GM12878 (cell line): ENCODE data around the gene SEC22C.

ENCODE experiments used
- CTCF ChIP-seq, 3 experiments: IDR thresholded peaks in 2 of 3; conservative IDR thresholded peaks in 1 of 3; 2 replicates each; pipeline ENCODE4 v1.5.1; 2011; ENCODE audit warnings: low read depth in 3 of 3, low read length in 3 of 3, mild to moderate bottlenecking in 3 of 3, control low read depth in 2 of 3, moderate library complexity in 2 of 3, inconsistent platforms in 1 of 3, mixed read lengths in 1 of 3; ENCODE audit not compliant: control insufficient read depth in 2 of 3, insufficient read depth in 1 of 3; ENCODE audit errors: extremely low read depth in 1 of 3
- JUNB ChIP-seq: IDR thresholded peaks from 2 replicates; pipeline ENCODE4 v1.6.1; 2016; ENCODE audit warnings: antibody characterized with exemption, mild to moderate bottlenecking
- POLR2A ChIP-seq: IDR thresholded peaks from 2 replicates; pipeline ENCODE4 v1.6.1; 2011; ENCODE audit warnings: low read depth, mild to moderate bottlenecking, low read length
- SRF ChIP-seq, 2 experiments: IDR thresholded peaks; 2 replicates each; pipeline ENCODE4 v1.6.1; 2011; ENCODE audit warnings: low read depth in 2 of 2, low read length in 2 of 2, mild to moderate bottlenecking in 1 of 2, moderate library complexity in 1 of 2
- TAF1 ChIP-seq: IDR thresholded peaks from 2 replicates; pipeline ENCODE4 v1.6.1; 2011; ENCODE audit warnings: mild to moderate bottlenecking, low read depth, low read length, borderline replicate concordance

- no peak for TF ChIP-seq JUNB
- no peak for TF ChIP-seq SRF (IDR thresholded peaks at IDR 0.05; ENCODE audit: low read depth in 2 of 2, low read length in 2 of 2)
- no peak for TF ChIP-seq TAF1
- no peak for TF ChIP-seq POLR2A
- TF ChIP-seq CTCF (IDR thresholded peaks at IDR 0.05 in 2 of 3, conservative IDR thresholded peaks at IDR 0.05 in 1 of 3; ENCODE audit: control insufficient read depth in 2 of 3, extremely low read depth in 1 of 3, insufficient read depth in 1 of 3, low read depth in 3 of 3, low read length in 3 of 3): no peak
Observed at GRCh38 chr3:42519568-42519962, 62.2 kb downstream of the SEC22C start.
